Chondrocyte (in vitro differentiated cells): ENCODE data around the gene CBX2. TPM values are rescaled to one million over a fixed set of nuclear protein-coding genes. Genes with fewer than 3 reads are reported as not detected.
"Not testable (repeated sequence)": the region's sequence is repeated elsewhere in the genome, so short reads cannot be mapped to it uniquely, and the experiment has no call there.

Source experiments
- DNase-seq: peaks from one replicate; pipeline ENCODE4 v3.0.0; 2021; ENCODE audit warnings: mixed read lengths, low spot score
- H3K27ac Mint-ChIP-seq: one replicate; pipeline ENCODE4 v1.8.0; 2021; ENCODE audit warnings: mild to moderate bottlenecking, moderate library complexity, mixed read lengths; ENCODE audit not compliant: unreplicated experiment
- H3K27me3 Mint-ChIP-seq: 2 replicates; pipeline ENCODE4 v1.8.0; 2021; ENCODE audit warnings: low read depth, mixed read lengths
- H3K36me3 Mint-ChIP-seq: 2 replicates; pipeline ENCODE4 v1.8.0; 2021; ENCODE audit warnings: low read depth, mixed read lengths
- H3K4me1 Mint-ChIP-seq: 2 replicates; pipeline ENCODE4 v1.8.0; 2021; ENCODE audit warnings: low read depth, mild to moderate bottlenecking, mixed read lengths
- H3K4me3 Mint-ChIP-seq: one replicate; pipeline ENCODE4 v1.8.0; 2021; ENCODE audit warnings: mild to moderate bottlenecking, moderate library complexity, mixed read lengths; ENCODE audit not compliant: unreplicated experiment
- H3K9me3 Mint-ChIP-seq: 2 replicates; pipeline ENCODE4 v1.8.0; 2021; ENCODE audit warnings: low read depth, mixed read lengths
- CTCF ChIP-seq: fragments of 200-600 bp; sonication (generic); IDR thresholded peaks from 2 replicates; pipeline ENCODE4 v1.5.0; 2021; ENCODE audit warnings: antibody characterized with exemption, mild to moderate bottlenecking, moderate library complexity
- total RNA-seq: library from RNA; stranded (reverse); gene quantifications from 3 replicates; pipeline ENCODE4 v1.2.1, GENCODE V29; 2021

CBX2 gene
- total RNA-seq, 1 donor from 2014 or later: 4.9 TPM

DNA sequence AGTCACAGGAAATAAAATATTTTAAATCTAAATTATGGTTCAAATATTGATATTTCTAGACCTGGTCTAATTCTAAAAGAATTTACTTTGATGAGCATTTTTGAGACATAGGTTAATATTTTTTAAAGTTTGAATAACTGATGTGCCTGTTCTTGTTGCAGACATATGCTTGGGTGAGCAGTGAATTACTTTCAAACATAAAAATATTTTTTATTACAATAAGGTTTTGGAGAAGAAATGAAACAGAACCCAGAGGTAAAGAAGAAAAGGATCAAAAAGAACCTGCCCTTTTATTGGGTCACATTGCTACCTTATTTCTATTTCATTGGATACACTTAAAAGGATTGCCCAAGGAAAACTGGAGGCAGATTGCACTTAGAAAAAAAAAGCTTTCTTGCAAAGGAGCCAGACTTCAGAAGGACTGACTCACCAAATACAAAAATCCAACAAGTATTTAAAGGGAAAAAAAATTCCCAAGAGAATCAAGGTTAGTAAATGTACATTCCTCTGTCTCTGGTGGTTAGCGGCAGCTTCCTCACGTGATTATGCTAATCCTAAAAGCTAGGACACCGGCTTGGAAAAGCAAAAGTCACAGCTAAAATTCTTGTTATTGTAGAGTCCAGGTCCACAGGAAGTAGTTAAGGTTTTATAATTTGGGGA lies 28.7 kb upstream of the CBX2 start:
- Mint-ChIP-seq H3K27ac (no peak overlapping the region), H3K36me3 (peaks cover under 1% of the 10 kb centered on the region), H3K4me1 (peaks cover 18% of the 10 kb centered on the region), H3K4me3 (no peak overlapping the region), H3K27me3 (peaks cover 27% of the 10 kb centered on the region), H3K9me3 (no peaks in the 10 kb centered on the region)
- TF ChIP-seq CTCF: no peak
- DNase-seq: no peak

DNA sequence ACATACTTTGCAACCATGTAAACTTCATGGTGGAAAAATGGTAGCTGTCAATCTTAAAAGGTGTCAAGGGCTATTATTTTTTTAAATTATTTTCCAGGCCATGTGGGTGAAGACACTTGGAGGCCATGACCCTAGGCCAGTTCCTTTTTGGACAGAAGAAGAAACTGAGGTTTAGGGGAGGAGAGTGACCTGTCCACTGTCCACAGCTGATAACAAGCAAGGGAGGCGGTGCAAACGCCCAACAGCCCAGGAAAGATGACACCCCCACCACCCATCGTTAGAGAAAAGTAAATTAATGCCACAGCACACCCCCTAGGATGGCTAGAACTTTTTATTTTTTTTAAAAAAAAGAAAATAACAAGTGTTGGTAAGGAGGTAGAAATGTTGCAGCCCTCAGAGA lies 28.0 kb upstream of the CBX2 start:
- Mint-ChIP-seq H3K36me3 (peaks cover 2% of the 10 kb centered on the region), H3K4me1 (peaks cover 18% of the 10 kb centered on the region), H3K27ac (no peak overlapping the region), H3K27me3 (peaks cover 31% of the 10 kb centered on the region), H3K9me3 (no peaks in the 10 kb centered on the region), H3K4me3 (no peak overlapping the region)
- no peak for TF ChIP-seq CTCF
- DNase-seq: no peak

GRCh38 chr17:79750650-79751545 lies 27.1 kb upstream of the CBX2 start:
- peak; percentile 2 for DNase-seq
- H3K4me3 Mint-ChIP-seq: no peak overlapping the region
- TF ChIP-seq CTCF: no peak
- no peaks in the 10 kb centered on the region for H3K9me3 Mint-ChIP-seq
- peaks cover 26% of the 10 kb centered on the region for H3K27me3 Mint-ChIP-seq
- peaks cover 18% of the 10 kb centered on the region for H3K4me1 Mint-ChIP-seq
- H3K27ac Mint-ChIP-seq: no peak overlapping the region
- H3K36me3 Mint-ChIP-seq: peaks cover 2% of the 10 kb centered on the region

DNA sequence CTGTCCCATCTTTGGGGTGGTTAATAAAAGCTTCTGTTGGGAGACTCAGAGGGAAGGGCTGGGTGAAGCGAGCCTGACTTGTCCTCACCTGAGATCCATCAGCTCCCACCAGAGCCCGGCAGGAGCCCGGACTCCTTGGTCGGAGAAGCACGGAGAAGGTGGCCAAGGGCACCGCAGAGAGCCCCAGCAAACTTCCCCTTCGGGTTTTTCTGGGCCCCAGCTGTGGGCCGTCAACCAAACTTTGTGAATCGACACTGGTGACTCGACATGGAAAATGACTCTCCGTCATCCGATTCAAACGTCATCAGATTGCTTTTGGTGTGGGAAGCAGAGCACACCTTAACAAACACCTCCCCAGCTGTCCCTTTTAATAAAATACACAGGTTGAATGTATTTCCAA lies 25.8 kb upstream of the CBX2 start:
- H3K4me3 Mint-ChIP-seq: no peak overlapping the region
- no peak overlapping the region for H3K27ac Mint-ChIP-seq
- H3K9me3 Mint-ChIP-seq: no peaks in the 10 kb centered on the region
- no peak for TF ChIP-seq CTCF
- H3K27me3 Mint-ChIP-seq: peaks cover 22% of the 10 kb centered on the region
- H3K4me1 Mint-ChIP-seq: peaks cover 15% of the 10 kb centered on the region
- peak; percentile 68 for DNase-seq
- peaks cover 2% of the 10 kb centered on the region for H3K36me3 Mint-ChIP-seq

- H3K4me3 Mint-ChIP-seq: no peak overlapping the region
- peaks cover 20% of the 10 kb centered on the region for H3K27me3 Mint-ChIP-seq
- H3K36me3 Mint-ChIP-seq: peaks cover 2% of the 10 kb centered on the region
- H3K27ac Mint-ChIP-seq: no peak overlapping the region
- no peak for TF ChIP-seq CTCF
- DNase-seq: peak; percentile 24
- peaks cover 7% of the 10 kb centered on the region for H3K4me1 Mint-ChIP-seq
- no peaks in the 10 kb centered on the region for H3K9me3 Mint-ChIP-seq
These were observed 23.6 kb upstream of the CBX2 start for GRCh38 chr17:79754370-79754769.

- H3K27ac Mint-ChIP-seq, H3K4me1 Mint-ChIP-seq, H3K9me3 Mint-ChIP-seq, H3K36me3 Mint-ChIP-seq, H3K4me3 Mint-ChIP-seq: not testable (repeated sequence)
- peak; percentile 43 for DNase-seq
- H3K27me3 Mint-ChIP-seq: peaks cover 20% of the 10 kb centered on the region
These were observed 23.0 kb upstream of the CBX2 start for GRCh38 chr17:79754903-79755302.
